Measurements from ENCODE around the gene KRTAP10-1.
"Not testable (repeated sequence)": the region's sequence is repeated elsewhere in the genome, so short reads cannot be mapped to it uniquely, and the experiment has no call there.

Gene KRTAP10-1

GRCh38 chr21:44503901-44504399 is 36.0 kb downstream of the KRTAP10-1 start:
- no peak for TF ChIP-seq CTCF (conservative IDR thresholded peaks at IDR 0.05)
- H3K27ac ChIP-seq: no peak overlapping the region

- not testable (repeated sequence) for H3K27ac ChIP-seq
Observed at GRCh38 chr21:44503006-44503889, 36.7 kb downstream of the KRTAP10-1 start.

- H3K27ac ChIP-seq: no peak overlapping the region
- TF ChIP-seq CTCF (conservative IDR thresholded peaks at IDR 0.05): no peak
Observed at GRCh38 chr21:44502171-44502958, 37.6 kb downstream of the KRTAP10-1 start.

- no peak overlapping the region for H3K27ac ChIP-seq
- TF ChIP-seq CTCF (conservative IDR thresholded peaks at IDR 0.05): no peak
Observed at GRCh38 chr21:44500111-44500510, 39.9 kb downstream of the KRTAP10-1 start.

- no peak for TF ChIP-seq CTCF (conservative IDR thresholded peaks at IDR 0.05)
- no peak overlapping the region for H3K27ac ChIP-seq
Observed at GRCh38 chr21:44499631-44500030, 40.4 kb downstream of the KRTAP10-1 start.

GRCh38 chr21:44499211-44499560 is 40.8 kb downstream of the KRTAP10-1 start:
- H3K27ac ChIP-seq: no peak overlapping the region
- TF ChIP-seq CTCF (conservative IDR thresholded peaks at IDR 0.05): no peak

- TF ChIP-seq CTCF (conservative IDR thresholded peaks at IDR 0.05): no peak
- no peak overlapping the region for H3K27ac ChIP-seq
Observed at GRCh38 chr21:44498280-44499210, 41.5 kb downstream of the KRTAP10-1 start.

All from VCaP (cell line).